ENCODE measurements around the gene UNC93B1. TPM values are rescaled to one million over a fixed set of nuclear protein-coding genes. Genes with fewer than 3 reads are reported as not detected.

Gene UNC93B1
- total and polyA plus RNA-seq, 2 of the 8 experiments (the other 6 are each of a cell fraction or from before 2014, with no cell fraction given), result 18.9 to 34.3 TPM

DNA sequence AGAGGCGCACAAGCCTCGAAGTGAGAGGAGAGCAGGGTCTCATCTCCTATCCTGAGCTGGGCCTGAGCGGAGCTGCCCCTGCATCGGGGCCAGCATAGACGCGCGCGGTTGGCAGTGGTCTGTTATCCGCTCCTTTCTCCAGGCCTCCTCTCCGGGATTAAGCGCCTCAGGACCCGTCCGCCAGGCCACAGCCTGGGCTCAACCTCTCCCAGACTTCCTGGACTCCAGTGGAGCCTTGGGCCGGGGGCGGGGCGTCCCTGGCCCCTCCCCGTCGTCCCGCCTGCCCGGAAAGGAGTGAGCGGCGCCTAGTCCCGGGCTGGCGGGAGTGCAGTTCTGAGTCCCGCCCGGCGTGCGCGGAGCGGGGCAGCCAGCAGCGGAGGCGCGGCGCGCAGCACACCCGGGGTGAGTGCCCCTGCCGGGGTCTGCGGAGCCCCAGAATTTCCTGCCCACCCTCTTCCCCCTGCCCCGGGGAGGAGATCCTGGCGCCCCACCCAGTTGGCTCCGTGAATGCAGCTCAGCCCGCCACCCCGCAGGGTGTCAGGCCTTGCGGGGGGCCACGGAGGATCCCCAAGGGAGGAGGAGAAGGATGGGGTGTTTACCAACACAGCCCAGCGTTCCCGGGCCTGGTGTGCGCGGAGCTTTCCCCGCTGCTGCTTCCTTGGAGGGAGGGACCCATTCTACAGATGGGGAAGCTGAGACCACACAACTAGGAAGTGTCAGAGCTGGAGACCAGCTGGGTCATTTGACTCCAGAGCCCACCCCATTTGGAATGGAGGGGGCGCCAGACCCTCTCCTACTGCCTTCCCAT is 35.0 kb upstream of the UNC93B1 start, which contains the start of gene TCIRG1 (continued):
- TF ChIP-seq, protein P1, sequence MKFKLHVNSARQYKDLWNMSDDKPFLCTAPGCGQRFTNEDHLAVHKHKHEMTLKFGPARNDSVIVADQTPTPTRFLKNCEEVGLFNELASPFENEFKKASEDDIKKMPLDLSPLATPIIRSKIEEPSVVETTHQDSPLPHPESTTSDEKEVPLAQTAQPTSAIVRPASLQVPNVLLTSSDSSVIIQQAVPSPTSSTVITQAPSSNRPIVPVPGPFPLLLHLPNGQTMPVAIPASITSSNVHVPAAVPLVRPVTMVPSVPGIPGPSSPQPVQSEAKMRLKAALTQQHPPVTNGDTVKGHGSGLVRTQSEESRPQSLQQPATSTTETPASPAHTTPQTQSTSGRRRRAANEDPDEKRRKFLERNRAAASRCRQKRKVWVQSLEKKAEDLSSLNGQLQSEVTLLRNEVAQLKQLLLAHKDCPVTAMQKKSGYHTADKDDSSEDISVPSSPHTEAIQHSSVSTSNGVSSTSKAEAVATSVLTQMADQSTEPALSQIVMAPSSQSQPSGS (IDR thresholded peaks at IDR 0.05; ENCODE audit: low read length), result no peak
- TF ChIP-seq JUN (IDR thresholded peaks at IDR 0.05; ENCODE audit: low read depth, low read length) (no peak), RNF2 (IDR thresholded peaks at IDR 0.05; ENCODE audit: borderline replicate concordance, low read depth, low read length, missing control alignments, poor library complexity, severe bottlenecking) (no peak), HDAC6 (IDR thresholded peaks at IDR 0.05; ENCODE audit: low read depth, low read length) (no peak), SUZ12 (IDR thresholded peaks at IDR 0.05; ENCODE audit: low read length) (no peak), BCL11A (IDR thresholded peaks at IDR 0.05; ENCODE audit: low read depth in 2 of 2, low read length in 2 of 2) (no peak), SP4 (IDR thresholded peaks at IDR 0.05; ENCODE audit: low read length) (no peak), CEBPB (IDR thresholded peaks at IDR 0.05; ENCODE audit: low read depth, low read length) (no peak), GABPA (IDR thresholded peaks at IDR 0.05; ENCODE audit: borderline replicate concordance, insufficient read depth, low read length) (no peak), SAP30 (IDR thresholded peaks at IDR 0.05; ENCODE audit: insufficient read depth, insufficient replicate concordance, low read length) (no peak), NRF1 (IDR thresholded peaks at IDR 0.05; ENCODE audit: low read depth, low read length) (no peak), ASH2L (IDR thresholded peaks at IDR 0.05; ENCODE audit: low read length) (no peak), FOSL1 (IDR thresholded peaks at IDR 0.05; ENCODE audit: insufficient read depth, low read depth, low read length) (no peak), CTBP2 (IDR thresholded peaks at IDR 0.05; ENCODE audit: borderline replicate concordance, insufficient read depth, insufficient read length, low read length) (no peak), RBBP5 (IDR thresholded peaks at IDR 0.05; ENCODE audit: borderline replicate concordance, low read depth, low read length) (no peak), TAF7 (optimal IDR thresholded peaks at IDR 0.05; ENCODE audit: borderline replicate concordance, low read depth, low read length) (peak; percentile 58), HDAC2 (IDR thresholded peaks at IDR 0.05; ENCODE audit: borderline replicate concordance in 1 of 2, low read depth in 2 of 2, low read length in 2 of 2) (peak in 1 of 2 experiments; percentile 99; a peak in 2 of 4 replicates), SIRT6 (IDR thresholded peaks at IDR 0.05; ENCODE audit: low read length) (no peak), SP2 (IDR thresholded peaks at IDR 0.05; ENCODE audit: low read length) (no peak), BACH1 (IDR thresholded peaks at IDR 0.05; ENCODE audit: low read length) (no peak), YY1 (IDR thresholded peaks at IDR 0.05; ENCODE audit: low read depth, low read length) (no peak), TAF1 (IDR thresholded peaks at IDR 0.05; ENCODE audit: low read depth, low read length) (peak; percentile 58)

All from H1 (cell line).